ENCODE results near the gene MLLT1. TPM values are rescaled to one million over a fixed set of nuclear protein-coding genes. Genes with fewer than 3 reads are reported as not detected.

MLLT1 gene
- total RNA-seq, 1 donor, result 4.4 TPM

DNA sequence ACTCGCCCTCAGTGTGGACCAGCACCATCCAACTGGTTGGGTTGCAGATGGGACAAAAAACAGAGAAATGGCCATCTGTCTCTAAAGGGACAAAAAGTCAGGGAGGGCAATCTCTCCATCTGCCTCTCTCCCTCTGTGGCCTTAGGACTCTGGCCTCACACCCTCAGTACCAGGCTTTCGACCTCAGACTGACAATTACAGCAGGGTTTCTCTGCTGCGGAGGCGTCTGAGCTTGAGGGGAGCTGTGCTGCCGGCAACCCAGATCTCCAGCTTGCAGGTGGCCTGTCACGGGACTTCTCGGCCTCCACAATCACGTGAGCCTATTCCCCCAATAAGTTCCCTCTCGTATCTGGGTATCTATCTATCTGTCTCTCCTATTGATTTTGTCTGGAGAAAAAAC lies 27.7 kb downstream of the MLLT1 start:
- H3K27me3 ChIP-seq (ENCODE audit: insufficient read depth, low read length), result no peaks in the 10 kb centered on the region

DNA sequence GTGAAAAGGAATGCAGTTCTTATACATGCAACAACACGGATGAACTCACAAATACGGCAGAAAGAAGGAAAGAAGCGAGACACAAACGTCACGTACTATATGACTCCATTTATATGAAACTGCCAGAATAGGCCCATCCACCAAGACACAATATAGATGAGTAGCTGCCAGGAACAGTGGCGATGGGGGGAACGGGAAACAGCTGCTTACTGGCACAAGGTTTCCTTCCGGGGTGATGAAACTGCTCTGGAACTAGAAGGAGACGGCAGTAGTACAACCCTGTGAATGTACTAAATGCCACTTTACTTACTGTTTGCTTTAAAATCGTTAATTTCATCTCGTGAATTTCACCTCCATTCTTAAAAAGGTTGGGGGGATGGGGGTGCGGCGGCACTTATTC lies 28.9 kb downstream of the MLLT1 start:
- Histone ChIP-seq H3K9me3 (ENCODE audit: low read depth, low read length) (no peaks in the 10 kb centered on the region), H3K4me1 (ENCODE audit: insufficient read depth, low read length) (peaks cover 36% of the 10 kb centered on the region), H3K4me3 (ENCODE audit: low read length) (no peak overlapping the region), H3K27me3 (ENCODE audit: insufficient read depth, low read length) (no peaks in the 10 kb centered on the region)

More for the DNA sequence above, 27.7 kb downstream of the MLLT1 start:
- H3K4me1 ChIP-seq (ENCODE audit: insufficient read depth, low read length), result peaks cover 36% of the 10 kb centered on the region
- no peak overlapping the region for H3K4me3 ChIP-seq (ENCODE audit: low read length)
- H3K9me3 ChIP-seq (ENCODE audit: low read depth, low read length), result no peaks in the 10 kb centered on the region

DNA sequence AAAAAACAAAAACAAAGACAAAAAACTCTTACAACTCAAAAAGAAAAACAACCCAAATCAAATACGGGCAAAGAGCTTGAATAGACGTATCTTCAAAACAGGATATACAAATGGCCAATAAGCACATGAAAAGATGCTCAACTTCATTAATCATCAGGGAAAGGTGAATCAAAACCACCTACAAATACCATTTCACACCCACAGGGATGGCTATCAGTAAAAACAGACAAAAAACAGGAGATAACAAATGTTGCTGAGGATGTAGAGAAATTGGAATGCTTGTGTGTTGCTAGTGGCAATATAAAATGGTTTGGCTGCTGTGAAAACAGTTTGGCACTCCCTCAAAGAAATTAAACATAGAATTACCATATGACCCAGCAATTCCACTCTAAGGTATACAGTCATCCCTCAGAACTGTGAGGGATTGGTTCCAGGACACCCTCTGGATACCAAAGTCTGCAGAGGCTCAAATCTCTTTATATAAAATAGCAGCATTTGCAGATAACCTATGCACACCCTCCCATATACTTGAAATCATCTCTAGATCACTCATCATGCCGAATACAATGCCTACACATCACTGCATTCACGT lies 29.7 kb downstream of the MLLT1 start:
- Histone ChIP-seq H3K4me3 (ENCODE audit: low read length) (no peak overlapping the region), H3K9me3 (ENCODE audit: low read depth, low read length) (no peaks in the 10 kb centered on the region), H3K27me3 (ENCODE audit: insufficient read depth, low read length) (no peaks in the 10 kb centered on the region), H3K4me1 (ENCODE audit: insufficient read depth, low read length) (peaks cover 36% of the 10 kb centered on the region)

DNA sequence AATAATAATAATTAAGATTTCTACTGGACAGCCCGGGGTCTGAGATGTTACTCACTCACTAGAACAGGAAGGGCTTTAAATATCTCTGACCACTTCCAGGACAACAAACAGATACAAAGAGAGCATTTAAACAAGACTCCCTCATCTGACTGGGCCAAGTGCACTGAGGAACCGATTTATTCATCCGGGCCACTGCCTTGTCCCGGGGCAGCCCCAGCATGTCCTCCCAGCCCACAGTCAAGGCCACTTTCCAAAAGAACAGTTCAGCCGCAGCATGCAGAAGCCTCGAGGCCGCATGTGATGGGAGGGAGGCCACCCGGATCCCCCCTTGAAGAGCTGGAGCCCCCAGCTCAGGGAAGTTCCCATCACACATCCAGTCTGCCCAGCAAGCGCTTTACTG lies 30.5 kb downstream of the MLLT1 start:
- Histone ChIP-seq H3K4me1 (ENCODE audit: insufficient read depth, low read length) (peaks cover 38% of the 10 kb centered on the region), H3K4me3 (ENCODE audit: low read length) (no peak overlapping the region)

DNA sequence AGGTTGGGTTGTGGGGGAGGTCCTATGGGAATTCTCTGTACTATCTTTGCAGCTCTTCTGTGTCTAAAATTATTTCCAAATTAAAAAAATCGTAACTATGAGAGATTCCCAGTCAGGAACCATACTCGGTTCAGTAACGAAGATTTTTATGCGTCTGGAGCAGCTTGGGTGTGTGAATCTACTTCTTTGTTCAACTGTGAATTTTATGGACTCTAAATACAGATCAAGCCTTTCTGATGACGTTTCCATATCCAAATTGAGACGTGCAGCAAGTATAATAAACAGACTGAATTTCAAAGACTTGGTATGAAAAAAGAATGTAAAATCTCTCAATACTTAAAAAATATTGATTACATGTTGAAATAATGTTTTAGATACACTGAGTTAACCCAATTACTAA lies 30.9 kb downstream of the MLLT1 start:
- Histone ChIP-seq H3K4me3 (ENCODE audit: low read length) (no peak overlapping the region), H3K4me1 (ENCODE audit: insufficient read depth, low read length) (peaks cover 43% of the 10 kb centered on the region), H3K9me3 (ENCODE audit: low read depth, low read length) (no peaks in the 10 kb centered on the region), H3K27me3 (ENCODE audit: insufficient read depth, low read length) (no peaks in the 10 kb centered on the region)

More for the DNA sequence above, 30.5 kb downstream of the MLLT1 start:
- Histone ChIP-seq H3K9me3 (ENCODE audit: low read depth, low read length) (no peaks in the 10 kb centered on the region), H3K27me3 (ENCODE audit: insufficient read depth, low read length) (no peaks in the 10 kb centered on the region)

DNA sequence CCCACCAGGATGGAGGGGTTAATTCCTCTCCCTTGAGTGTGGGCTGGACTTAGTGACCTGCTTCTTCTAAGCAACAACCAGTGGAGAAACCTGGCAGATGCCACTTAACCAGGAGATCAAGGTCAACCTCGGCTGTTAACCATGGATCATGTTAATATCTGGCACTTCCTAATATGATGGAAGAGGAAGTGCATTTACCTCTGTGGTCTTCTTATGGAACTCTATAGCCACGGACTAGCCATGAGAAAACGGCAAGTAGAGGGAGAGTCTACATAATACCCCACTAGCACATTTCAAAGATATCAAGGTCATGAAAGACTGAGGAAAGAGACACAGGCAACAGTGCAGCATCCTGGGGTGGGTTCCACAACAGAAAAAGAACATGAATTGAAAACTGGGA lies 31.4 kb downstream of the MLLT1 start:
- Histone ChIP-seq H3K4me1 (ENCODE audit: insufficient read depth, low read length) (peaks cover 48% of the 10 kb centered on the region), H3K4me3 (ENCODE audit: low read length) (no peak overlapping the region), H3K9me3 (ENCODE audit: low read depth, low read length) (no peaks in the 10 kb centered on the region), H3K27me3 (ENCODE audit: insufficient read depth, low read length) (no peaks in the 10 kb centered on the region)

DNA sequence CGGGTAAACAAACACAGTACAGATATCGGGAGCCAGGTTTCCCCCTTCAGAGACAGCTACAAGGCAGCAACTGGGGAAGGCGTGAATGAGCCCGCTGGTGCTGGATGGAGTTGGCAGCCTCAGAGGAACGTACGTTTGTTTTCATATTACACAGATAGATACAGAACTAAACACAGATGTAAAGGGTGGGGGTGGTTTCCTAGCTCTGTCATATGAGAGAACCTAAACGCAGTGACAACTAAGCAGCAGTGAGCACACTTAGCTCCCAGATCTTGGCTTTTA lies 32.8 kb downstream of the MLLT1 start:
- no peak overlapping the region for H3K4me3 ChIP-seq (ENCODE audit: low read length)
- peaks cover 53% of the 10 kb centered on the region for H3K4me1 ChIP-seq (ENCODE audit: insufficient read depth, low read length)
- no peaks in the 10 kb centered on the region for H3K27me3 ChIP-seq (ENCODE audit: insufficient read depth, low read length)
- H3K9me3 ChIP-seq (ENCODE audit: low read depth, low read length), result no peaks in the 10 kb centered on the region

DNA sequence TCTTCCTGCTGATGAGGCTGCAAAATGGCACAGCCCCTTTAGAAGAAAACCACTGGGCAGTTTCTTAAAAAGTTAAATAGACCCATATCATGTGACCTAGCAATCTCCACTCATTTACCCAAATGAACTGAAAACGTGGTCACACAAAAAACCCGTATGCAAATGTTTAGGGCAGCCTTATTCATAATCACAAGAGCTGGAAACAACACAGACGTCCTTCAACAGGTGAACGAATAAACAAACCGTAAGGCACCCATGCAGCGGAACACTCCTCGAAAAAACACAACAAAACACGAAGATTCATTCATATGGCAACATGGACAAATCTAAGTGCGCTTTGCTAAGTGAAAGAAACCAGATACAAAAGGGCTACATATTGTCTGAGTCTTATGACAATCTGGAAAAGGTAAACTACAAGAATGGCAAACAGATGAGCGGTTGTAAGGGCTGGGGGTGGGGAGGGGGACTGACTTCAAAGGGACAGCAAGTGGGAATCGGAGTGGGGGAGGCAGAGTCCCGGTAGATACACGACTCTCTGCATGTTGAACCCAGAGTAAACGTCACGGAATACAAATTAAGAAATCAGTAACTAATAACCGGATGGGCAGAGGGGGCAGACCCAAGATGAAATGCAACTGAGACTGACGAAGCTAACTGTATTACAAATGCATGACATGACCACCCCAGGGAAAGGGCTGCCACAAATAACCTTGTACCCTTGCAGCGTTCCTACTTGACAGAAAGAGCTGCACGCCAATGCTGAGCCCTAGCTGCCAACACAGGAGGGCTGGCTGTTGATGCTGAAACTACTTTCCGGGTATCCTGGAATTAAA lies 33.4 kb downstream of the MLLT1 start:
- Histone ChIP-seq H3K27me3 (ENCODE audit: insufficient read depth, low read length) (no peaks in the 10 kb centered on the region), H3K9me3 (ENCODE audit: low read depth, low read length) (no peaks in the 10 kb centered on the region), H3K4me1 (ENCODE audit: insufficient read depth, low read length) (peaks cover 47% of the 10 kb centered on the region), H3K4me3 (ENCODE audit: low read length) (no peak overlapping the region)

DNA sequence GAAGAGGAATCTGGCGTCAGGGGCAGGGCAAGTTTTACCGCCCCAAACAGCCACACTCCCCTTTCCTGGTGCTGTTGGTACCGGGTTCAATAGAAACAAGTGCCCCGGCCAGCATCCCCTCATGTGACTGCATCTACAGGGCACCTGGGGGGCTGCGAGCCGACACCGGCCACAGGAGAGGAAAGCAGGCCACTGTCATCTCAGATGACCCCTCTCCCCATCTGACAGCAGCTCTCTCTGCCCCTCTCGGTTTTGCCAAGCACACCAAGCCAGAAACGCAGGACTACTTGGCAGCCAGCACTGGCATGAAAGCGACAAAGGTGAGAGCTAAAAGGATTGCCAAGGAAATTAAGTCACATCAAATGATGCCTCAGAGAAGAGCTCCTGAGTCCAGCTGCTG lies 37.1 kb downstream of the MLLT1 start:
- no peaks in the 10 kb centered on the region for H3K27me3 ChIP-seq (ENCODE audit: insufficient read depth, low read length)
- peaks cover 22% of the 10 kb centered on the region for H3K4me1 ChIP-seq (ENCODE audit: insufficient read depth, low read length)
- H3K4me3 ChIP-seq (ENCODE audit: low read length), result no peak overlapping the region
- H3K9me3 ChIP-seq (ENCODE audit: low read depth, low read length), result no peaks in the 10 kb centered on the region

DNA sequence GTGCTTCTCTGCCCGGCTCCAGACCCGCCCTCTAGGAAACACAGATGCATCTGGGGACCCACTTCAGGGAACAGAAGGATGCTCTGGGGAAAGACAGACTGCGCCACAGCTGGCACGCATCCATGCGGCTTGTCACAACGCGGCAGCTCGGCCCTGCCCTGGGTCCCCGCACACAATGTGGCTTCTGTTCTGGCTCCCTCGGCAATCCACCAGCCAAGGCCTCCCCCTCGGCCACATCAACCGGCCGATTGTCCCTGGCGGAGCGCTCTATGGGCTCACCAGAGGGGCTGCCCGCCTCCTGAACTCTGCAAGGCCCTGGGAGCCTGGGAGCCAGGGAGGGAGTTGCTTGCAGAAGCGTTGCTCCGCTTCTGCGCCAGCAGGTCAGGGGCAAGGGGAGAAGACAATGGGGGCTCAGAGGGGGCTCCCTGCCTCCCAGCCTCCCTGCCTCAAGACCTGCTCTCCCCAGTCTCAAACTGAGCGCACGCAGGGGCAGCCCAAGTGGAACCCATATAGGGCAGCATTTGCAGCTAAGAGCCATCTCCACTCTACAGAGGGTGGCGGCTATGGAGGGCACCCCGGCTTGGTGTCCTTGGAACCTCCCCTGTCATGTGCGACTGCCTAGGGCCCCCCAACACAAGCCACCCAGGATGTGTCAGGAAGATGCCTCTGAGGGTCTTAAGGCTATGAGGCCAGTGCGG lies 37.9 kb downstream of the MLLT1 start:
- H3K27me3 ChIP-seq (ENCODE audit: insufficient read depth, low read length), result no peaks in the 10 kb centered on the region
- H3K4me1 ChIP-seq (ENCODE audit: insufficient read depth, low read length), result peaks cover 22% of the 10 kb centered on the region
- no peaks in the 10 kb centered on the region for H3K9me3 ChIP-seq (ENCODE audit: low read depth, low read length)
- no peak overlapping the region for H3K4me3 ChIP-seq (ENCODE audit: low read length)

DNA sequence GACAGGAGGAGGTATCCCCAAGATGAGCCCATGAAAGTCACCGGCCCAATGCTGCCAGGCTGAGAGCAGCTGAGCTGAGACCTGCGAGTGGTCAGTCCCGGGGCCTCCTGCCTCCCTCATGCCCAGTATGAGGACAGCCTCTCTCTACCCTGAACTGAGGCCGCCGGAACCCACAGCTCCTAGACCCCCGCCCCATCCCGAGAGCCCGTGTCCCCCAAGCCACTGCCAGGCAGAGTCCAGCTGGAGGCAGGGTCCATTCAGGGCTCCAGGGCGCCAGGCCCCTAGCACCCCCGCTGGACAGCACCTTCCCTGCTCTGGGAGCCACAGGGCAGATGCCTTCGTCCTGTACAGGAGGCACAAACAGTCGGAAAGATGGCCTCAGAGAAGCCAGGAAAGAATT lies 38.7 kb downstream of the MLLT1 start:
- H3K4me3 ChIP-seq (ENCODE audit: low read length), result no peak overlapping the region
- H3K27me3 ChIP-seq (ENCODE audit: insufficient read depth, low read length), result no peaks in the 10 kb centered on the region
- H3K4me1 ChIP-seq (ENCODE audit: insufficient read depth, low read length), result peaks cover 22% of the 10 kb centered on the region
- no peaks in the 10 kb centered on the region for H3K9me3 ChIP-seq (ENCODE audit: low read depth, low read length)

DNA sequence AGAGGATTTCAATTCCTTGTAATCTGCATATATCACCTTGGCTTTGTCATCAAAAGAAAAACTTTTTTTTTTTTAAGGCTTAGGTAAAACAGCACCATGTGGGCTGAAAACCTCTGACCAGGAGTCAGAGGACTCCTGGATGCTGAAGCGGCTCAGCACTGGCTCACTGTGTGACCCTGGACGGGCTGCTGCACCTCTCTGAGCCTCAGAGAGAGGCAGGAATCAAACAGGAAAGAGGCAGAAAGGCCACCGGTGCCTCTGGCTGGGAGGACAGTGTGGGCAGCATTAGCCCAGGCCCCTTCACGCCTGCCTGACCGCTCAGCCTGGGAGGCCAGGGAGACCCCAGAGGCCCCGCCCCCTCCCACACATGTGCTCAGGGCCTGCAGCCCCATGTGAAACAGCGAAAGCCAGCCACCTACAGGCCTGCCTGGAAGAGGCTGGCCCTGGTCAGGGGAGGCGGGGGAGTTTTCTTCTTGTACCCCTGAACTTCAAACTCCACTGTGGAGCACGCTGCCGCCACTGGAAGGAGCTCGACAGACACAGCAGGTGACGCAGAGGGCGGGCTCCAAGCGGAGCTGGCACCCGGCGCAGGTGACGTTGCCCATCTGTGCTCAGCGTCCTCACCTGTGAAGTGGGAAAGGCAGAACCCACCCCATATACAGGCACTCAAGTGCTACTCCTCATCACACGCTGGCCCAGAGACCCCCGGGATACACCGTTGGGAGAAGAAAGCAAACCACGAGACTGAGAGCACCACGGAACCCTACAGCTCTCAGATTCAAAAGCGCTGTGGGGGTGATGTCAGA lies 39.7 kb downstream of the MLLT1 start:
- Histone ChIP-seq H3K9me3 (ENCODE audit: low read depth, low read length) (no peaks in the 10 kb centered on the region), H3K4me1 (ENCODE audit: insufficient read depth, low read length) (peaks cover 27% of the 10 kb centered on the region), H3K4me3 (ENCODE audit: low read length) (no peak overlapping the region), H3K27me3 (ENCODE audit: insufficient read depth, low read length) (no peaks in the 10 kb centered on the region)

DNA sequence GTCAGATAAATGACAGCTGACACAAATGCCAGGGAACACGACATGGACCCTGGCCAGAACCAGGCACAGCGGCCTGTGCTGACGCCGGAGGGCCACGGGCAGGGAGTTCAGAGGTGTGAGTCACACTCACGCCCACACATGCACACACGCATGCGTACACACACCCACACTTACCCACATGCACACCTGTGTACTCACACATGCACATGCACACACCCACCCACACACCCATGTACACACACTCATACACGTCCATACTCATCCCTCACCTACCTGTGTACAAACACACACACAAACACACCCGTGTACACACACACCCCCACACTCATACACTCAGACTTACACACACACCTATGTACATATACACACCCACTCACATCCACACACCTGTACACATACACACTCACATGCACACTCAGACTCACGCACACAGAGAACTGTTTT lies 40.4 kb downstream of the MLLT1 start:
- Histone ChIP-seq H3K27me3 (ENCODE audit: insufficient read depth, low read length) (no peaks in the 10 kb centered on the region), H3K4me3 (ENCODE audit: low read length) (no peak overlapping the region), H3K9me3 (ENCODE audit: low read depth, low read length) (no peaks in the 10 kb centered on the region), H3K4me1 (ENCODE audit: insufficient read depth, low read length) (peaks cover 33% of the 10 kb centered on the region)

DNA sequence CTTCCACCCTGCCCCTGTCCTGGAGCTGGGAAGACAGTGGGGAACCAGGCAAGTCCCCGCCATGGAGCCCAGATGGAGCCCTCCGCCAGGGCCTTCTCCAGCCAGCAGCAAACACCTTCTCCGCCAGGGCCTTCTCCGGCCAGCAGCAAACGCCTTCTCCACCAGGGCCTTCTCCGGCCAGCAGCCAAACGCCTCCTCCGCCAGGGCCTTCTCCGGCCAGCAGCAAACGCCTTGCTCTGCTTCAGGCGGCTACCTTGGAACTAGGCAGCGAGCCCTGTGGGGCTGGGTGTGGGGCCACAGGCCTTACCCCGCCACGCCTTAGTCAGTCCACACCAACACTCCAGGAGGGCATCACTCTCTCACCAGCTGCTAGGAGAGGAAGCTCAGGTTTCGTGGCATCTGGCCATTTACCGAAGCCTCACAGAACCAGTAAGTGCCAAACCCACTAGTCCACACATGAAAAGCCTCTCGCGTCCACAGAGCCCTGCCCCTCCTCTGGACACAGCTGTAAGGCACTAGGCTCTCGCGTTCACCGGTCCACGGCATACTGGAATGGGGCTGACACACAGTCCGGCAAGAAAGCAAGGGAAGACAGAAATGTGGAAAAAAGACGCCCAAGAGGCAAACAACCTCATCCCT lies 41.0 kb downstream of the MLLT1 start:
- Histone ChIP-seq H3K4me1 (ENCODE audit: insufficient read depth, low read length) (peaks cover 33% of the 10 kb centered on the region), H3K9me3 (ENCODE audit: low read depth, low read length) (no peaks in the 10 kb centered on the region), H3K4me3 (ENCODE audit: low read length) (no peak overlapping the region), H3K27me3 (ENCODE audit: insufficient read depth, low read length) (no peaks in the 10 kb centered on the region)
